Measurements from ENCODE around the gene ZMAT3.
"Not testable (repeated sequence)": the region's sequence is repeated elsewhere in the genome, so short reads cannot be mapped to it uniquely, and the experiment has no call there.

The ZMAT3 gene

GRCh38 chr3:179071323-179072099, at the start of gene ZMAT3:
ZMAT3 (minus strand) TSS chr3:179071809; CDS start chr3:179067752, 4,057 bp downstream.
- in situ Hi-C loops (cut with HindIII; ENCODE audit: low sequenced_read_pairs) = loop anchor here (5.0 kb wide), 1 partner anchor 34 kb away; no protein-coding TSS in a partner anchor

GRCh38 chr3:179116816-179117215, 45.2 kb upstream of the ZMAT3 start:
- in situ Hi-C loops (cut with HindIII; ENCODE audit: low sequenced_read_pairs) = no loop called here

GRCh38 chr3:179115444-179115843, 43.8 kb upstream of the ZMAT3 start:
- in situ Hi-C loops (cut with HindIII; ENCODE audit: low sequenced_read_pairs) = not testable (repeated sequence)

GRCh38 chr3:179113903-179114302, 42.3 kb upstream of the ZMAT3 start:
- in situ Hi-C loops (cut with HindIII; ENCODE audit: low sequenced_read_pairs) = no loop called here

GRCh38 chr3:179108086-179108485, 36.5 kb upstream of the ZMAT3 start:
- in situ Hi-C loops (cut with HindIII; ENCODE audit: low sequenced_read_pairs) = loop anchor here (5.0 kb wide), 1 partner anchor 81 kb away; no protein-coding TSS in a partner anchor

- in situ Hi-C loops (cut with HindIII; ENCODE audit: low sequenced_read_pairs) = loop anchor here (5.0 kb wide), 1 partner anchor 80 kb away; no protein-coding TSS in a partner anchor
These were observed 36.0 kb upstream of the ZMAT3 start for GRCh38 chr3:179107617-179108016.

- in situ Hi-C loops (cut with HindIII; ENCODE audit: low sequenced_read_pairs) = loop anchor here (5.0 kb wide), 1 partner anchor 79 kb away; no protein-coding TSS in a partner anchor
These were observed 34.3 kb upstream of the ZMAT3 start for GRCh38 chr3:179105881-179106280.

- in situ Hi-C loops (cut with HindIII; ENCODE audit: low sequenced_read_pairs) = no loop called here
These were observed 29.0 kb upstream of the ZMAT3 start for GRCh38 chr3:179100652-179101051.

- in situ Hi-C loops (cut with HindIII; ENCODE audit: low sequenced_read_pairs) = no loop called here
These were observed 26.9 kb upstream of the ZMAT3 start for GRCh38 chr3:179098388-179099077.

GRCh38 chr3:179093807-179094206, 22.2 kb upstream of the ZMAT3 start:
- in situ Hi-C loops (cut with HindIII; ENCODE audit: low sequenced_read_pairs) = no loop called here

- in situ Hi-C loops (cut with HindIII; ENCODE audit: low sequenced_read_pairs) = no loop called here
These were observed 19.5 kb upstream of the ZMAT3 start for GRCh38 chr3:179091113-179091512.

- in situ Hi-C loops (cut with HindIII; ENCODE audit: low sequenced_read_pairs) = no loop called here
These were observed 16.7 kb upstream of the ZMAT3 start for GRCh38 chr3:179088306-179088705.

- in situ Hi-C loops (cut with HindIII; ENCODE audit: low sequenced_read_pairs) = no loop called here
These were observed 12.4 kb upstream of the ZMAT3 start for GRCh38 chr3:179083977-179084376.

GRCh38 chr3:179082416-179082815, 10.8 kb upstream of the ZMAT3 start:
- in situ Hi-C loops (cut with HindIII; ENCODE audit: low sequenced_read_pairs) = no loop called here

- in situ Hi-C loops (cut with HindIII; ENCODE audit: low sequenced_read_pairs) = no loop called here
These were observed 10.3 kb upstream of the ZMAT3 start for GRCh38 chr3:179081885-179082284.

GRCh38 chr3:179079537-179079936, 7.9 kb upstream of the ZMAT3 start:
- in situ Hi-C loops (cut with HindIII; ENCODE audit: low sequenced_read_pairs) = no loop called here

GRCh38 chr3:179076243-179077027, 4.8 kb upstream of the ZMAT3 start:
- in situ Hi-C loops (cut with HindIII; ENCODE audit: low sequenced_read_pairs) = no loop called here

- in situ Hi-C loops (cut with HindIII; ENCODE audit: low sequenced_read_pairs) = loop anchor here (5.0 kb wide), 1 partner anchor 37 kb away; no protein-coding TSS in a partner anchor
These were observed 3.0 kb upstream of the ZMAT3 start for GRCh38 chr3:179074656-179075055.

GRCh38 chr3:179073816-179074215, 2.2 kb upstream of the ZMAT3 start:
- in situ Hi-C loops (cut with HindIII; ENCODE audit: low sequenced_read_pairs) = loop anchor here (5.0 kb wide), 1 partner anchor 37 kb away; no protein-coding TSS in a partner anchor

GRCh38 chr3:179072100-179072438, 460 bp upstream of the ZMAT3 start:
- in situ Hi-C loops (cut with HindIII; ENCODE audit: low sequenced_read_pairs) = loop anchor here (5.0 kb wide), 1 partner anchor 35 kb away; no protein-coding TSS in a partner anchor

- in situ Hi-C loops (cut with HindIII; ENCODE audit: low sequenced_read_pairs) = loop anchor here (5.0 kb wide), 1 partner anchor 34 kb away; no protein-coding TSS in a partner anchor
These were observed 634 bp downstream of the ZMAT3 start for GRCh38 chr3:179071027-179071322.
